Activated naive CD4-positive, alpha-beta T cell treated with anti-CD3 and anti-CD28 coated beads, Interleukin-2, amount 10 ng/mL, durations not matched to agents 7 days and 5 days (primary cell): ENCODE measurements around the gene SCYGR6.
A peak's percentile ranks its signal among the peaks of the same experiment; 100 is the strongest.
"Not testable (repeated sequence)": the region's sequence is repeated elsewhere in the genome, so short reads cannot be mapped to it uniquely, and the experiment has no call there.

ENCODE experiments used
- CTCF ChIA-PET: fragments of 350-600 bp; sonication (Branson Sonifier 250); formaldehyde crosslinking; loops from one replicate; lab custom pipeline; 2021; ENCODE audit warnings: antibody characterized with exemption; lab: Charles Lee
- DNase-seq: peaks from one replicate; pipeline ENCODE4 v3.0.0-alpha.2; 2020
- H3K27ac Mint-ChIP-seq: one replicate; pipeline ENCODE4 v1.8.0; 2021; ENCODE audit warnings: mild to moderate bottlenecking, moderate library complexity, mixed read lengths
- H3K27me3 Mint-ChIP-seq: one replicate; pipeline ENCODE4 v1.8.0; 2021; ENCODE audit warnings: mild to moderate bottlenecking, mixed read lengths
- H3K36me3 Mint-ChIP-seq: one replicate; pipeline ENCODE4 v1.8.0; 2021; ENCODE audit warnings: mixed read lengths
- H3K4me1 Mint-ChIP-seq: one replicate; pipeline ENCODE4 v1.8.0; 2021; ENCODE audit warnings: mixed read lengths
- H3K4me3 Mint-ChIP-seq: one replicate; pipeline ENCODE4 v1.8.0; 2021; ENCODE audit warnings: mild to moderate bottlenecking, moderate library complexity, mixed read lengths
- H3K9me3 Mint-ChIP-seq: one replicate; pipeline ENCODE4 v1.8.0; 2021; ENCODE audit warnings: mixed read lengths

SCYGR6 gene, protein sequence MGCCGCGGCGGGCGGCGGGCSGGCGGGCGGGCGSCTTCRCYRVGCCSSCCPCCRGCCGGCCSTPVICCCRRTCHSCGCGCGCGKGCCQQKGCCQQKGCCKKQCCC

GRCh38 chr2:227724394-227725039 lies at the start of gene SCYGR6:
Gene SCYGR6, minus strand, starts transcription at chr2:227724757. Its CDS starts 0 bp downstream, at chr2:227724757.
- Mint-ChIP-seq H3K36me3 (no peaks in the 10 kb centered on the region), H3K4me1 (no peaks in the 10 kb centered on the region), H3K27ac (no peak within 1 kb of the TSS), H3K9me3 (no peaks in the 10 kb centered on the region), H3K4me3 (no peak within 1 kb of the TSS), H3K27me3 (peaks cover 7% of the 10 kb centered on the region)
- CTCF ChIA-PET, result no interaction called here
- no peak for DNase-seq

- no peaks in the 10 kb centered on the region for H3K36me3 Mint-ChIP-seq
- H3K9me3 Mint-ChIP-seq, result no peaks in the 10 kb centered on the region
- DNase-seq, result no peak
- H3K4me3 Mint-ChIP-seq, result no peak overlapping the region
- no peak overlapping the region for H3K27ac Mint-ChIP-seq
- H3K4me1 Mint-ChIP-seq, result peaks cover 2% of the 10 kb centered on the region
- CTCF ChIA-PET, result interaction anchor here (0.7 to 3.4 kb wide), 4 partner anchors 9 to 680 kb away, joined by 3 to 23 read pairs (median 6); no protein-coding TSS in a partner anchor
- no peaks in the 10 kb centered on the region for H3K27me3 Mint-ChIP-seq
Measured at GRCh38 chr2:227774011-227774624, 49.6 kb upstream of the SCYGR6 start.

- no peak for DNase-seq
- no peak overlapping the region for H3K27ac Mint-ChIP-seq
- peaks cover 2% of the 10 kb centered on the region for H3K4me1 Mint-ChIP-seq
- H3K36me3 Mint-ChIP-seq, result no peaks in the 10 kb centered on the region
- no peaks in the 10 kb centered on the region for H3K27me3 Mint-ChIP-seq
- CTCF ChIA-PET, result interaction anchor here (3.4 kb wide), 1 partner anchor 89 kb away, joined by 23 read pairs; no protein-coding TSS in a partner anchor
- H3K4me3 Mint-ChIP-seq, result no peak overlapping the region
- H3K9me3 Mint-ChIP-seq, result no peaks in the 10 kb centered on the region
Measured at GRCh38 chr2:227772932-227773331, 48.4 kb upstream of the SCYGR6 start.

GRCh38 chr2:227772197-227772661 lies 47.7 kb upstream of the SCYGR6 start:
- no peaks in the 10 kb centered on the region for H3K27me3 Mint-ChIP-seq
- H3K4me1 Mint-ChIP-seq, result peaks cover 2% of the 10 kb centered on the region
- DNase-seq, result no peak
- no peak overlapping the region for H3K4me3 Mint-ChIP-seq
- CTCF ChIA-PET, result interaction anchor here (3.4 kb wide), 1 partner anchor 89 kb away, joined by 23 read pairs; no protein-coding TSS in a partner anchor
- no peak overlapping the region for H3K27ac Mint-ChIP-seq
- no peaks in the 10 kb centered on the region for H3K9me3 Mint-ChIP-seq
- H3K36me3 Mint-ChIP-seq, result no peaks in the 10 kb centered on the region

GRCh38 chr2:227767830-227768229 lies 43.3 kb upstream of the SCYGR6 start:
- Mint-ChIP-seq H3K27ac (no peak overlapping the region), H3K9me3 (no peaks in the 10 kb centered on the region), H3K4me3 (no peak overlapping the region), H3K27me3 (no peaks in the 10 kb centered on the region), H3K4me1 (no peaks in the 10 kb centered on the region), H3K36me3 (no peaks in the 10 kb centered on the region)
- CTCF ChIA-PET, result interaction anchor here (1.4 to 2.1 kb wide), 2 partner anchors 94 to 110 kb away, joined by 3 to 11 read pairs; no protein-coding TSS in a partner anchor
- DNase-seq, result no peak

- Mint-ChIP-seq H3K27ac (no peak overlapping the region), H3K4me3 (no peak overlapping the region), H3K4me1 (no peaks in the 10 kb centered on the region), H3K36me3 (no peaks in the 10 kb centered on the region), H3K9me3 (no peaks in the 10 kb centered on the region), H3K27me3 (no peaks in the 10 kb centered on the region)
- CTCF ChIA-PET, result interaction anchor here (0.6 to 2.9 kb wide), 29 partner anchors 8 to 733 kb away, joined by 3 to 42 read pairs (median 3); partner anchors contain the start of gene SCYGR8
- DNase-seq, result peak; percentile 69
Measured at GRCh38 chr2:227766373-227766883, 41.9 kb upstream of the SCYGR6 start.

- no peak overlapping the region for H3K4me3 Mint-ChIP-seq
- no peaks in the 10 kb centered on the region for H3K36me3 Mint-ChIP-seq
- H3K27me3 Mint-ChIP-seq, result no peaks in the 10 kb centered on the region
- CTCF ChIA-PET, result interaction anchor here (0.6 to 2.9 kb wide), 28 partner anchors 9 to 733 kb away, joined by 3 to 42 read pairs (median 4); partner anchors contain the start of gene SCYGR8
- no peaks in the 10 kb centered on the region for H3K4me1 Mint-ChIP-seq
- H3K9me3 Mint-ChIP-seq, result no peaks in the 10 kb centered on the region
- DNase-seq, result no peak
- no peak overlapping the region for H3K27ac Mint-ChIP-seq
Measured at GRCh38 chr2:227765788-227766372, 41.3 kb upstream of the SCYGR6 start.

- H3K9me3 Mint-ChIP-seq, result no peaks in the 10 kb centered on the region
- no peaks in the 10 kb centered on the region for H3K4me1 Mint-ChIP-seq
- no peaks in the 10 kb centered on the region for H3K27me3 Mint-ChIP-seq
- no peaks in the 10 kb centered on the region for H3K36me3 Mint-ChIP-seq
- H3K27ac Mint-ChIP-seq, result no peak overlapping the region
- DNase-seq, result no peak
- no peak overlapping the region for H3K4me3 Mint-ChIP-seq
- CTCF ChIA-PET, result interaction anchor here (1.0 to 1.2 kb wide), 2 partner anchors 101 to 104 kb away, joined by 3 read pairs; no protein-coding TSS in a partner anchor
Measured at GRCh38 chr2:227761740-227762476, 37.4 kb upstream of the SCYGR6 start.

GRCh38 chr2:227759411-227760118 lies 35.0 kb upstream of the SCYGR6 start:
- CTCF ChIA-PET, result interaction anchor here (0.7 kb wide), 1 partner anchor 76 kb away, joined by 5 read pairs; no protein-coding TSS in a partner anchor
- no peaks in the 10 kb centered on the region for H3K27me3 Mint-ChIP-seq
- H3K27ac Mint-ChIP-seq, result no peak overlapping the region
- no peaks in the 10 kb centered on the region for H3K36me3 Mint-ChIP-seq
- DNase-seq, result no peak
- no peaks in the 10 kb centered on the region for H3K9me3 Mint-ChIP-seq
- no peaks in the 10 kb centered on the region for H3K4me1 Mint-ChIP-seq
- H3K4me3 Mint-ChIP-seq, result no peak overlapping the region

DNA sequence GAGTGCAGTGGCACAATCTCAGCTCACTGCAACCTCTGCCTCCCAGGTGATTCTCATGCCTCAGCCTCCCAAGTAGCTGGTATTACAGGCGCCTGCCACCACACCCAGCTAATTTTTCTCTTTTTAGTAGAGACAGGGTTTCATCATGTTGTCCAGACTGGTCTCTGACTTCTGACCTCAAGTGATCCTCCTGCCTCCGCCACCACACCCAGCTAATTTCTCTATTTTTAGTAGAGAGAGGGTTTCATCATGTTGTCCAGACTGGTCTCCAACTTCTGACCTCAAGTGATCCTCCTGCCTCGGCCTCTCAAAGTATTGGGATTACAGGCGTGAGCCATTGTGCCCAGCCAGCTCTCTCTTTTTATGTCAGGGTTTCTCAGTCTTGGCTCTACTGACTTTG lies 31.7 kb upstream of the SCYGR6 start:
- not testable (repeated sequence) for H3K27me3 Mint-ChIP-seq, H3K36me3 Mint-ChIP-seq, H3K9me3 Mint-ChIP-seq, H3K4me3 Mint-ChIP-seq, H3K4me1 Mint-ChIP-seq, DNase-seq, H3K27ac Mint-ChIP-seq
- CTCF ChIA-PET, result interaction anchor here (1.1 kb wide), 1 partner anchor 10 kb away, joined by 4 read pairs; no protein-coding TSS in a partner anchor

GRCh38 chr2:227748079-227748478 lies 23.5 kb upstream of the SCYGR6 start:
- no peak for DNase-seq
- peaks cover 5% of the 10 kb centered on the region for H3K27me3 Mint-ChIP-seq
- H3K36me3 Mint-ChIP-seq, result no peaks in the 10 kb centered on the region
- H3K9me3 Mint-ChIP-seq, result no peaks in the 10 kb centered on the region
- H3K27ac Mint-ChIP-seq, result no peak overlapping the region
- H3K4me3 Mint-ChIP-seq, result no peak overlapping the region
- CTCF ChIA-PET, result no interaction called here
- H3K4me1 Mint-ChIP-seq, result no peaks in the 10 kb centered on the region

- CTCF ChIA-PET, result interaction anchor here (1.4 kb wide), 1 partner anchor 21 kb away, joined by 4 read pairs; no protein-coding TSS in a partner anchor
- DNase-seq, result no peak
- no peak within 1 kb of the TSS for H3K27ac Mint-ChIP-seq
- H3K36me3 Mint-ChIP-seq, result no peaks in the 10 kb centered on the region
- H3K4me3 Mint-ChIP-seq, result no peak within 1 kb of the TSS
- H3K9me3 Mint-ChIP-seq, result no peaks in the 10 kb centered on the region
- H3K4me1 Mint-ChIP-seq, result no peaks in the 10 kb centered on the region
- peaks cover 5% of the 10 kb centered on the region for H3K27me3 Mint-ChIP-seq
Measured at GRCh38 chr2:227745594-227745993, 21.0 kb upstream of the SCYGR6 start, which contains the start of gene SCYGR8. Gene SCYGR8, plus strand, starts transcription at chr2:227745894. Its CDS starts 0 bp downstream, at chr2:227745894.

DNA sequence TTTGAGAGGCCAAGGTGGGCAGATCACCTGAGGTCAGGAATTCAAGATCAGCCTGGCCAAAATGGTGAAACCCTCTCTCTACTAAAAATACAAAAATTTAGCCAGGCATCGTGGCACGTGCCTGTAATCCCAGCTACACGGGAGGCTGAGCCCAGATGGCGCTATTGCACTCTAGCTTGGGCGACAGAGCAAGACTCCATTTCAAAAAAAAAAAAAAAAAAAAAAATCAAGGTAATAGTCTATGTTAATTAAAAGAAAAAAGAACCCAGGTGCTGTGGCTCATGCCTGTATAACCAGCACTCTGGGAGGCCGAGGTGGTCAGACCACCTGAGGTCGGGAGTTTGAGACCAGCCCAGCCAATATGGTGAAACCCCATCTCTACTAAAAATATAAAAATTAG lies 16.1 kb upstream of the SCYGR6 start:
- DNase-seq, H3K36me3 Mint-ChIP-seq, H3K9me3 Mint-ChIP-seq, H3K27me3 Mint-ChIP-seq, H3K4me1 Mint-ChIP-seq, CTCF ChIA-PET, H3K27ac Mint-ChIP-seq, H3K4me3 Mint-ChIP-seq: not testable (repeated sequence)
